ENCODE data around the gene ZNF232. TPM values are rescaled to one million over a fixed set of nuclear protein-coding genes. Genes with fewer than 3 reads are reported as not detected.

Gene ZNF232
- total RNA-seq, 2 experiments from 2014 or later: 2.1 to 3.6 TPM

- peaks cover 12% of the 10 kb centered on the region for H3K4me1 ChIP-seq (ENCODE audit: insufficient read depth, low read length)
- no peak overlapping the region for H3K27ac ChIP-seq (ENCODE audit: low read depth in 1 of 2, low read length in 2 of 2)
- ATAC-seq (ENCODE audit: poor library complexity): no peak
- H3K27ac Mint-ChIP-seq: no peak overlapping the region
- H3K27me3 Mint-ChIP-seq: no peaks in the 10 kb centered on the region
- H3K4me3 Mint-ChIP-seq: peak overlapping the region; percentile 90
- TF ChIP-seq CTCF (IDR thresholded peaks at IDR 0.05): no peak
- ChIA-PET CTCF (no interaction called here), POLR2A (interaction anchor here (0.9 kb wide), 1 partner anchor 15 kb away, joined by 4 read pairs; the partner anchor contains the start of gene ZNF232)
- intact Hi-C loops (cut with DNase I, micrococcal nuclease): no loop called here
- peaks cover 31 to 57% of the 10 kb centered on the region in 2 experiments for H3K9me3 ChIP-seq (ENCODE audit: control insufficient read depth in 1 of 2, insufficient read depth in 1 of 2, low read length in 2 of 2)
- DNase-seq: no peak
- peaks cover 53% of the 10 kb centered on the region for H3K36me3 Mint-ChIP-seq (ENCODE audit: low read depth)
- peaks cover 14% of the 10 kb centered on the region for H3K9me3 Mint-ChIP-seq
- peaks cover 13% of the 10 kb centered on the region for H3K4me1 Mint-ChIP-seq (ENCODE audit: low read depth)
- peaks cover 7 to 8% of the 10 kb centered on the region in 2 experiments for H3K27me3 ChIP-seq (ENCODE audit: control insufficient read depth in 1 of 2, insufficient read depth in 2 of 2, low read length in 2 of 2)
- H3K4me3 ChIP-seq (ENCODE audit: low read length): peak overlapping the region; percentile 44
- peaks cover 7% of the 10 kb centered on the region for H3K36me3 ChIP-seq (ENCODE audit: insufficient read depth, low read length)
Measured at GRCh38 chr17:5096731-5097100, 15.0 kb downstream of the ZNF232 start.

- no peak overlapping the region for H3K27ac ChIP-seq (ENCODE audit: low read depth in 1 of 2, low read length in 2 of 2)
- peaks cover 35% of the 10 kb centered on the region for H3K9me3 Mint-ChIP-seq
- TF ChIP-seq CTCF (IDR thresholded peaks at IDR 0.05): no peak
- H3K36me3 Mint-ChIP-seq (ENCODE audit: low read depth): peaks cover 95% of the 10 kb centered on the region
- peaks cover 50 to 96% of the 10 kb centered on the region in 2 experiments for H3K9me3 ChIP-seq (ENCODE audit: control insufficient read depth in 1 of 2, insufficient read depth in 1 of 2, low read length in 2 of 2)
- no peak overlapping the region for H3K4me3 Mint-ChIP-seq
- H3K36me3 ChIP-seq (ENCODE audit: insufficient read depth, low read length): peaks cover 38% of the 10 kb centered on the region
- peaks cover 12% of the 10 kb centered on the region for H3K4me1 Mint-ChIP-seq (ENCODE audit: low read depth)
- peaks cover 7% of the 10 kb centered on the region for H3K4me1 ChIP-seq (ENCODE audit: insufficient read depth, low read length)
- H3K27me3 ChIP-seq (ENCODE audit: control insufficient read depth in 1 of 2, insufficient read depth in 2 of 2, low read length in 2 of 2): peaks cover 6 to 7% of the 10 kb centered on the region in 2 experiments
- intact Hi-C loops (cut with DNase I, micrococcal nuclease): loop anchor here in 1 of 2 experiments (5.0 kb wide), 1 partner anchor 90 kb away; no protein-coding TSS in a partner anchor
- no peak for DNase-seq
- POLR2A ChIA-PET: interaction anchor here (1.4 kb wide), 1 partner anchor 14 kb away, joined by 7 read pairs; the partner anchor contains the start of gene ZFP3
- ATAC-seq (ENCODE audit: poor library complexity): no peak
- no peak overlapping the region for H3K27ac Mint-ChIP-seq
- CTCF ChIA-PET: no interaction called here
- H3K4me3 ChIP-seq (ENCODE audit: low read length): no peak overlapping the region
- H3K27me3 Mint-ChIP-seq: no peaks in the 10 kb centered on the region
Measured at GRCh38 chr17:5092218-5093010, 19.3 kb downstream of the ZNF232 start.

- H3K27me3 Mint-ChIP-seq: no peaks in the 10 kb centered on the region
Measured at GRCh38 chr17:5080591-5080990, 31.1 kb downstream of the ZNF232 start.

More at GRCh38 chr17:5080591-5080990, 31.1 kb downstream of the ZNF232 start:
- POLR2A ChIA-PET: no interaction called here
- intact Hi-C loops (cut with DNase I, micrococcal nuclease): no loop called here
- peaks cover 26% of the 10 kb centered on the region for H3K4me1 ChIP-seq (ENCODE audit: insufficient read depth, low read length)
- no peaks in the 10 kb centered on the region for H3K27me3 ChIP-seq (ENCODE audit: control insufficient read depth in 1 of 2, insufficient read depth in 2 of 2, low read length in 2 of 2)
- no peak overlapping the region for H3K27ac Mint-ChIP-seq
- no peak for ATAC-seq (ENCODE audit: poor library complexity)
- H3K4me1 Mint-ChIP-seq (ENCODE audit: low read depth): peaks cover 40% of the 10 kb centered on the region
- no peak for TF ChIP-seq CTCF (IDR thresholded peaks at IDR 0.05)
- DNase-seq: no peak
- peak overlapping the region; percentile 21 for H3K4me3 Mint-ChIP-seq
- H3K36me3 ChIP-seq (ENCODE audit: insufficient read depth, low read length): peaks cover 5% of the 10 kb centered on the region
- CTCF ChIA-PET: interaction anchor here (0.7 kb wide), 1 partner anchor 19 kb away, joined by 3 read pairs; no protein-coding TSS in a partner anchor
- no peak overlapping the region for H3K4me3 ChIP-seq (ENCODE audit: low read length)
- no peak overlapping the region for H3K27ac ChIP-seq (ENCODE audit: low read depth in 1 of 2, low read length in 2 of 2)
- H3K9me3 ChIP-seq (ENCODE audit: control insufficient read depth in 1 of 2, insufficient read depth in 1 of 2, low read length in 2 of 2): peaks cover 3 to 18% of the 10 kb centered on the region in 2 experiments
- H3K36me3 Mint-ChIP-seq (ENCODE audit: low read depth): peaks cover 43% of the 10 kb centered on the region
- H3K9me3 Mint-ChIP-seq: peaks cover 7% of the 10 kb centered on the region
